Stimulated activated naive B cell treated with anti-CD40 and anti-IgM and Interleukin-4, amounts not matched to agents 10 μg/mL and 1 μg/mL and 100 μg/mL, for 72 hours (primary cell): ENCODE results near the gene NFIB.

Source experiments
- ATAC-seq, 2 donors: fragments of 150-1000 bp; cut with Tn5 transposase; replicated peaks; 2 replicates each; pipeline ENCODE4 v1.10.0; 2021; ENCODE audit warnings: moderate library complexity in 1 of 2
- DNase-seq: peaks from one replicate; pipeline ENCODE4 v3.0.0; 2021
- H3K27ac Mint-ChIP-seq: one replicate; pipeline ENCODE4 v1.8.0; 2022; ENCODE audit warnings: mild to moderate bottlenecking, mixed read lengths
- H3K27me3 Mint-ChIP-seq, 2 donors: one replicate each; pipeline ENCODE4 v1.8.0; 2022; ENCODE audit warnings: mixed read lengths in 2 of 2
- H3K36me3 Mint-ChIP-seq, 2 donors: one replicate each; pipeline ENCODE4 v1.8.0; 2022; ENCODE audit warnings: mixed read lengths in 2 of 2, mild to moderate bottlenecking in 1 of 2
- H3K4me1 Mint-ChIP-seq, 2 donors: one replicate each; pipeline ENCODE4 v1.8.0; 2022; ENCODE audit warnings: mixed read lengths in 2 of 2, mild to moderate bottlenecking in 1 of 2
- H3K4me3 Mint-ChIP-seq, 2 donors: one replicate each; pipeline ENCODE4 v1.8.0; 2022; ENCODE audit warnings: mild to moderate bottlenecking in 2 of 2, mixed read lengths in 2 of 2, moderate library complexity in 1 of 2
- H3K9me3 Mint-ChIP-seq, 2 donors: one replicate each; pipeline ENCODE4 v1.8.0; 2022; ENCODE audit warnings: mixed read lengths in 2 of 2, mild to moderate bottlenecking in 1 of 2

The NFIB gene

GRCh38 chr9:14193328-14193990 lies 120.5 kb downstream of the NFIB start:
- no peak for DNase-seq
- Mint-ChIP-seq H3K9me3 (no peaks in the 10 kb centered on the region), H3K36me3 (no peaks in the 10 kb centered on the region), H3K4me1 (no peaks in the 10 kb centered on the region), H3K27me3 (no peaks in the 10 kb centered on the region), H3K27ac (no peak overlapping the region), H3K4me3 (no peak overlapping the region)
- ATAC-seq, result no peak

- no peak for DNase-seq
- H3K36me3 Mint-ChIP-seq, result no peaks in the 10 kb centered on the region
- ATAC-seq, result no peak
- no peak overlapping the region for H3K4me3 Mint-ChIP-seq
- H3K4me1 Mint-ChIP-seq, result no peaks in the 10 kb centered on the region
- no peaks in the 10 kb centered on the region for H3K9me3 Mint-ChIP-seq
- H3K27ac Mint-ChIP-seq, result no peak overlapping the region
- H3K27me3 Mint-ChIP-seq, result no peaks in the 10 kb centered on the region
These were observed 121.4 kb downstream of the NFIB start for GRCh38 chr9:14192556-14192955.

- Mint-ChIP-seq H3K36me3 (no peaks in the 10 kb centered on the region), H3K9me3 (no peaks in the 10 kb centered on the region), H3K4me1 (no peaks in the 10 kb centered on the region), H3K27ac (no peak overlapping the region), H3K4me3 (no peak overlapping the region), H3K27me3 (no peaks in the 10 kb centered on the region)
- no peak for ATAC-seq
- no peak for DNase-seq
These were observed 122.4 kb downstream of the NFIB start for GRCh38 chr9:14191512-14191911.

- Mint-ChIP-seq H3K36me3 (no peaks in the 10 kb centered on the region), H3K27ac (no peak overlapping the region), H3K4me1 (no peaks in the 10 kb centered on the region), H3K4me3 (no peak overlapping the region), H3K9me3 (no peaks in the 10 kb centered on the region), H3K27me3 (no peaks in the 10 kb centered on the region)
- no peak for DNase-seq
- no peak for ATAC-seq
These were observed 123.7 kb downstream of the NFIB start for GRCh38 chr9:14190240-14190639.

- H3K36me3 Mint-ChIP-seq, result no peaks in the 10 kb centered on the region
- DNase-seq (no peak), ATAC-seq (no peak)
- no peaks in the 10 kb centered on the region for H3K4me1 Mint-ChIP-seq
- H3K27ac Mint-ChIP-seq, result no peak overlapping the region
- H3K4me3 Mint-ChIP-seq, result no peak overlapping the region
- no peaks in the 10 kb centered on the region for H3K9me3 Mint-ChIP-seq
- H3K27me3 Mint-ChIP-seq, result no peaks in the 10 kb centered on the region
These were observed 124.4 kb downstream of the NFIB start for GRCh38 chr9:14189578-14189977.

- Mint-ChIP-seq H3K36me3 (no peaks in the 10 kb centered on the region), H3K4me3 (no peak overlapping the region), H3K4me1 (no peaks in the 10 kb centered on the region), H3K9me3 (no peaks in the 10 kb centered on the region), H3K27ac (no peak overlapping the region), H3K27me3 (no peaks in the 10 kb centered on the region)
- ATAC-seq (no peak), DNase-seq (no peak)
These were observed 124.8 kb downstream of the NFIB start for GRCh38 chr9:14189146-14189545.

GRCh38 chr9:14188538-14188937 lies 125.4 kb downstream of the NFIB start:
- H3K9me3 Mint-ChIP-seq, result no peaks in the 10 kb centered on the region
- no peaks in the 10 kb centered on the region for H3K27me3 Mint-ChIP-seq
- ATAC-seq, result no peak
- H3K36me3 Mint-ChIP-seq, result no peaks in the 10 kb centered on the region
- no peak overlapping the region for H3K4me3 Mint-ChIP-seq
- no peak for DNase-seq
- H3K27ac Mint-ChIP-seq, result no peak overlapping the region
- H3K4me1 Mint-ChIP-seq, result no peaks in the 10 kb centered on the region

- Mint-ChIP-seq H3K4me3 (no peak overlapping the region), H3K36me3 (no peaks in the 10 kb centered on the region), H3K9me3 (no peaks in the 10 kb centered on the region), H3K27me3 (no peaks in the 10 kb centered on the region), H3K4me1 (no peaks in the 10 kb centered on the region), H3K27ac (no peak overlapping the region)
- DNase-seq, result no peak
- ATAC-seq, result no peak
These were observed 125.9 kb downstream of the NFIB start for GRCh38 chr9:14188011-14188410.

- H3K27ac Mint-ChIP-seq, result no peak overlapping the region
- ATAC-seq (no peak), DNase-seq (no peak)
- H3K4me3 Mint-ChIP-seq, result no peak overlapping the region
- no peaks in the 10 kb centered on the region for H3K27me3 Mint-ChIP-seq
- H3K9me3 Mint-ChIP-seq, result no peaks in the 10 kb centered on the region
- H3K4me1 Mint-ChIP-seq, result no peaks in the 10 kb centered on the region
- no peaks in the 10 kb centered on the region for H3K36me3 Mint-ChIP-seq
These were observed 127.8 kb downstream of the NFIB start for GRCh38 chr9:14186096-14186495.

- H3K27me3 Mint-ChIP-seq, result no peaks in the 10 kb centered on the region
- ATAC-seq (no peak), DNase-seq (no peak)
- no peak overlapping the region for H3K27ac Mint-ChIP-seq
- no peaks in the 10 kb centered on the region for H3K4me1 Mint-ChIP-seq
- H3K9me3 Mint-ChIP-seq, result no peaks in the 10 kb centered on the region
- no peaks in the 10 kb centered on the region for H3K36me3 Mint-ChIP-seq
- H3K4me3 Mint-ChIP-seq, result no peak overlapping the region
These were observed 128.9 kb downstream of the NFIB start for GRCh38 chr9:14185016-14185415.

GRCh38 chr9:14183001-14183400 lies 130.9 kb downstream of the NFIB start:
- H3K36me3 Mint-ChIP-seq, result no peaks in the 10 kb centered on the region
- H3K27ac Mint-ChIP-seq, result no peak overlapping the region
- no peak for DNase-seq
- no peaks in the 10 kb centered on the region for H3K9me3 Mint-ChIP-seq
- no peak overlapping the region for H3K4me3 Mint-ChIP-seq
- ATAC-seq, result no peak
- H3K27me3 Mint-ChIP-seq, result no peaks in the 10 kb centered on the region
- no peaks in the 10 kb centered on the region for H3K4me1 Mint-ChIP-seq

GRCh38 chr9:14180960-14181537 lies 132.9 kb downstream of the NFIB start:
- H3K27ac Mint-ChIP-seq, result no peak overlapping the region
- no peak for ATAC-seq
- H3K4me3 Mint-ChIP-seq, result no peak overlapping the region
- peaks cover 0 to 1% of the 10 kb centered on the region in 2 donors for H3K9me3 Mint-ChIP-seq
- no peaks in the 10 kb centered on the region for H3K4me1 Mint-ChIP-seq
- DNase-seq, result no peak
- no peaks in the 10 kb centered on the region for H3K27me3 Mint-ChIP-seq
- no peaks in the 10 kb centered on the region for H3K36me3 Mint-ChIP-seq

GRCh38 chr9:14180093-14180959 lies 133.6 kb downstream of the NFIB start:
- Mint-ChIP-seq H3K4me1 (no peaks in the 10 kb centered on the region), H3K27ac (no peak overlapping the region), H3K9me3 (peaks cover 0 to 1% of the 10 kb centered on the region in 2 donors), H3K27me3 (no peaks in the 10 kb centered on the region), H3K36me3 (no peaks in the 10 kb centered on the region), H3K4me3 (no peak overlapping the region)
- DNase-seq (no peak), ATAC-seq (no peak)

GRCh38 chr9:14179449-14179848 lies 134.5 kb downstream of the NFIB start:
- no peaks in the 10 kb centered on the region for H3K27me3 Mint-ChIP-seq
- H3K4me1 Mint-ChIP-seq, result no peaks in the 10 kb centered on the region
- H3K9me3 Mint-ChIP-seq, result peaks cover 0 to 1% of the 10 kb centered on the region in 2 donors
- DNase-seq (no peak), ATAC-seq (no peak)
- no peaks in the 10 kb centered on the region for H3K36me3 Mint-ChIP-seq
- H3K27ac Mint-ChIP-seq, result no peak overlapping the region
- no peak overlapping the region for H3K4me3 Mint-ChIP-seq

- DNase-seq (no peak), ATAC-seq (no peak)
- no peaks in the 10 kb centered on the region for H3K4me1 Mint-ChIP-seq
- H3K4me3 Mint-ChIP-seq, result no peak overlapping the region
- H3K27ac Mint-ChIP-seq, result no peak overlapping the region
- H3K27me3 Mint-ChIP-seq, result no peaks in the 10 kb centered on the region
- H3K9me3 Mint-ChIP-seq, result peaks cover 0 to 4% of the 10 kb centered on the region in 2 donors
- no peaks in the 10 kb centered on the region for H3K36me3 Mint-ChIP-seq
These were observed 138.2 kb downstream of the NFIB start for GRCh38 chr9:14175778-14176177.
